ENCODE results near the gene FHL1.

FHL1 gene

DNA sequence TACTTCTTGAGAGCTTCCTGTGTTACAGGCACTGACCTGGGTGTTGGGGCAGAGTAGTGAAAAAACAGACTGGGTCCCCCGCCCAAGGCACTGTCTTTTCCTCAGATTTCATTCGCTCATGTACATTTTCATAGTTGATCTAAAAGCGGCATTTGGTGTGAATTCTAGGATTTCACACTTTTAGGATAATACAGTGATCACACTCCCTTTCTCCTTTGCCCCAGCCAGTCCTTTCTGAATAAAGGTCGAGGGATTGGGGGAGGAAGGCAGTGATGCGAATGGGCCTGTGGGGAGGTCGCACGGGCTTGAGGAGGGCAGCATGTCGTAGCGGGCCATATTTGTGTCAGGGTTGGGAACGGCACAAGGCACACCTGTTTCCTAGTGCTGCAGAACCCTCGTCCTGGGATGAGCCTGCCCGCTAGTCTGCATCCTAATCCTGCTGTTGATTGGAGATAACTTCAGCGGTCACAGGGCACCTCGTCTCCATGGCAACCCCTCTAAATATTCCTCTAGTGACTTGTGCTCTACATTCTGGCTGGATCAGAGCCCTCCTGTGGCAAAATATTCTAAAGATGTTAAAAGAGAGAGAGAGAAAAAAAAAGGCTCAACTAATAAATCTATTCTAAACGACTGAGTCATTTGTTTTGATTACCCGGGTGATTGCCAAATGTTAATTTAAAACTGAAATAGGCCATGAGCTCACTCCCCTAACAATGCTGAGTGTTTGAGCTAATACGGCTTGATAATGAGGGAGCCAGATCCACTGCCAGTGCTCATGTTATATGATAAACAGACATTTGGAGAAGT lies 21.8 kb downstream of the FHL1 start:
- peak; percentile 90 to 97 (median 96) for DNase-seq
- Histone ChIP-seq H3K36me3 (ENCODE audit: control insufficient read depth in 4 of 4, insufficient read depth in 4 of 4, low read length in 3 of 4) (peaks cover 0 to 2% (median 0%) of the 10 kb centered on the region in 4 experiments), H3K27ac (ENCODE audit: insufficient read depth in 1 of 2, low read depth in 1 of 2, low read length in 2 of 2, poor library complexity in 1 of 2, severe bottlenecking in 2 of 2) (peak overlapping the region; percentile 70 to 81), H3K9me3 (ENCODE audit: control extremely low read depth in 1 of 5, control insufficient read depth in 4 of 5, insufficient read depth in 2 of 5, low read depth in 1 of 5, low read length in 4 of 5) (no peaks in the 10 kb centered on the region), H3K27me3 (replicated peaks in 2 of 5; ENCODE audit: control insufficient read depth in 4 of 5, insufficient read depth in 5 of 5, low read length in 4 of 5) (no peaks in the 10 kb centered on the region), H3K4me3 (ENCODE audit: control insufficient read depth in 1 of 7, extremely low read depth in 1 of 7, insufficient read depth in 4 of 7, low read depth in 2 of 7, low read length in 6 of 7) (peak overlapping the region in 1 of 7 experiments; percentile 23), H3K4me1 (ENCODE audit: control extremely low read depth in 1 of 4, control insufficient read depth in 4 of 4, insufficient read depth in 4 of 4, low read length in 3 of 4) (peaks cover 0 to 25% (median 14%) of the 10 kb centered on the region in 4 experiments)
- ChIA-PET POLR2A (no interaction called here), CTCF (interaction anchor here (1.1 to 3.2 kb wide), 5 partner anchors 34 to 141 kb away, joined by 4 to 12 read pairs (median 7); no protein-coding TSS in a partner anchor)
- 52% methylated on average over 15 of the region's 17 CpGs for WGBS (ENCODE audit: insufficient coverage)

DNA sequence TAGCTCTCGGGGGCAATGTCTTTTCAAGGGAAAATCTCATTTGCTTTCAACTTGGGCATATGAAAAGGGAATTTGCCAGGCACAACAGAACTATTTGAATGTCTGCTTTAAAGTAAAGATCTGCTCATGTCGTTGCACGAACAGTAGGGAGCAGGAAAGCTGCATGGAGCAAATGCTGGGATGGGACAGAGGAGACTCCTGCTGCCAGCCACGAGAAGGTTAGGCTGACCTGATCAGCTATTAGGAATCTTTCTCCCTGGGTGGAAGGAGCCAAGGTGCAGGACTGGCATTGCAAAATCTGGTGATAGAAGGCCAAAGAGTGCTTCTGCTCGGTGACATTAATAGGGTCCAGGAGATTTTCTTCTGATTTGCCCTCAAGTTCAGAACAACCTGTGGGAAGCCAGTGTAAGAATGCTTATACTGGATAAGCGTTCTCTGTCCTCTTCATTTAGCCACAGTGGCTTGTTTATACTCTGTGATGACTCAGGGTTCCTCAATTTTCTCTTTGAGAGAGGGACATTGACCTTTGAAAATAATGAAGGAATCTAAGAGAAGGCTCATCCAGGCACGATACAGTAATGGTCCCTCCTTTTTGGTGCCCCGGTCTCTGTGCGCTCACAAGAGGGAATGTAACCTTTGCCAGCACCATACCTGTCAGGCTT lies 22.9 kb downstream of the FHL1 start:
- Histone ChIP-seq H3K36me3 (ENCODE audit: control insufficient read depth in 4 of 4, insufficient read depth in 4 of 4, low read length in 3 of 4) (peaks cover 0 to 2% (median 0%) of the 10 kb centered on the region in 4 experiments), H3K27me3 (replicated peaks in 2 of 5; ENCODE audit: control insufficient read depth in 4 of 5, insufficient read depth in 5 of 5, low read length in 4 of 5) (no peaks in the 10 kb centered on the region), H3K4me3 (ENCODE audit: control insufficient read depth in 1 of 7, extremely low read depth in 1 of 7, insufficient read depth in 4 of 7, low read depth in 2 of 7, low read length in 6 of 7) (peak overlapping the region in 1 of 7 experiments; percentile 23), H3K27ac (ENCODE audit: insufficient read depth in 1 of 2, low read depth in 1 of 2, low read length in 2 of 2, poor library complexity in 1 of 2, severe bottlenecking in 2 of 2) (peak overlapping the region; percentile 62 to 81), H3K9me3 (ENCODE audit: control extremely low read depth in 1 of 5, control insufficient read depth in 4 of 5, insufficient read depth in 2 of 5, low read depth in 1 of 5, low read length in 4 of 5) (no peaks in the 10 kb centered on the region), H3K4me1 (ENCODE audit: control extremely low read depth in 1 of 4, control insufficient read depth in 4 of 4, insufficient read depth in 4 of 4, low read length in 3 of 4) (peaks cover 0 to 25% (median 14%) of the 10 kb centered on the region in 4 experiments)
- ChIA-PET POLR2A (no interaction called here), CTCF (interaction anchor here (1.1 to 3.2 kb wide), 5 partner anchors 12 to 40 kb away, joined by 3 to 12 read pairs (median 4); no protein-coding TSS in a partner anchor)
- 81% methylated on average over 8 of the region's 9 CpGs for WGBS (ENCODE audit: insufficient coverage)
- no peak for DNase-seq

DNA sequence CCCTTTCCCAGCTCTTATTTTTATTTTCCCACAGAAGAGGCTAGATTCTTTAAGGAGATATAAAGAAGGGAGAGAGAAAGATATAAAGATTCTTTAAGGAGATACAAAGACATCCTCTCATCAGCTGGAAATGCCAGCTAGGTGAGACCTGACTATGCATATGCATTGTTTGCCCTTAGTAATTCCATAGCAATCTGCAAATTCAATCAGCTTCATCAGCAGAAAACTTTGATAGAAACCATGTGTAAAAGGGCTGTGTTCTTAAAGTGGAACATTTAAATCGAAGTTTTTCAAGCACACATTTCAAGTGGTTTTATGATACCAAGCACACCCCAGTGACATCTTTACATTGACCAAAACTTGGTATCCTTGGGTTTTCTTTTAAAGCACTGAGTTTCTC lies 24.1 kb downstream of the FHL1 start:
- WGBS (ENCODE audit: insufficient coverage) = no CpG with 5 or more reads among the region's 1 CpG
- H3K4me3 ChIP-seq (ENCODE audit: control insufficient read depth in 1 of 7, extremely low read depth in 1 of 7, insufficient read depth in 4 of 7, low read depth in 2 of 7, low read length in 6 of 7) = no peak overlapping the region
- H3K36me3 ChIP-seq (ENCODE audit: control insufficient read depth in 4 of 4, insufficient read depth in 4 of 4, low read length in 3 of 4) = peaks cover 0 to 5% (median 0%) of the 10 kb centered on the region in 4 experiments
- DNase-seq = no peak
- ChIA-PET POLR2A (no interaction called here), CTCF (interaction anchor here (1.1 to 3.2 kb wide), 3 partner anchors 11 to 38 kb away, joined by 3 to 12 read pairs (median 4); no protein-coding TSS in a partner anchor)
- no peaks in the 10 kb centered on the region for H3K27me3 ChIP-seq (replicated peaks in 2 of 5; ENCODE audit: control insufficient read depth in 4 of 5, insufficient read depth in 5 of 5, low read length in 4 of 5)
- H3K4me1 ChIP-seq (ENCODE audit: control extremely low read depth in 1 of 4, control insufficient read depth in 4 of 4, insufficient read depth in 4 of 4, low read length in 3 of 4) = peaks cover 0 to 23% (median 12%) of the 10 kb centered on the region in 4 experiments
- no peaks in the 10 kb centered on the region for H3K9me3 ChIP-seq (ENCODE audit: control extremely low read depth in 1 of 5, control insufficient read depth in 4 of 5, insufficient read depth in 2 of 5, low read depth in 1 of 5, low read length in 4 of 5)
- no peak overlapping the region for H3K27ac ChIP-seq (ENCODE audit: insufficient read depth in 1 of 2, low read depth in 1 of 2, low read length in 2 of 2, poor library complexity in 1 of 2, severe bottlenecking in 2 of 2)

GRCh38 chrX:136176399-136176825 lies 29.1 kb downstream of the FHL1 start:
- ChIA-PET CTCF (no interaction called here), POLR2A (no interaction called here)
- Histone ChIP-seq H3K27ac (ENCODE audit: insufficient read depth in 1 of 2, low read depth in 1 of 2, low read length in 2 of 2, poor library complexity in 1 of 2, severe bottlenecking in 2 of 2) (no peak overlapping the region), H3K4me1 (ENCODE audit: control extremely low read depth in 1 of 4, control insufficient read depth in 4 of 4, insufficient read depth in 4 of 4, low read length in 3 of 4) (no peaks in the 10 kb centered on the region), H3K27me3 (replicated peaks in 2 of 5; ENCODE audit: control insufficient read depth in 4 of 5, insufficient read depth in 5 of 5, low read length in 4 of 5) (no peaks in the 10 kb centered on the region), H3K4me3 (ENCODE audit: control insufficient read depth in 1 of 7, extremely low read depth in 1 of 7, insufficient read depth in 4 of 7, low read depth in 2 of 7, low read length in 6 of 7) (no peak overlapping the region), H3K9me3 (ENCODE audit: control extremely low read depth in 1 of 5, control insufficient read depth in 4 of 5, insufficient read depth in 2 of 5, low read depth in 1 of 5, low read length in 4 of 5) (no peaks in the 10 kb centered on the region), H3K36me3 (ENCODE audit: control insufficient read depth in 4 of 4, insufficient read depth in 4 of 4, low read length in 3 of 4) (peaks cover 0 to 6% (median under 1%) of the 10 kb centered on the region in 4 experiments)
- WGBS (ENCODE audit: insufficient coverage) = 100% methylated on average over 1 of the region's 2 CpGs
- DNase-seq = no peak

GRCh38 chrX:136179133-136179532 lies 31.8 kb downstream of the FHL1 start:
- Histone ChIP-seq H3K27me3 (replicated peaks in 2 of 5; ENCODE audit: control insufficient read depth in 4 of 5, insufficient read depth in 5 of 5, low read length in 4 of 5) (no peaks in the 10 kb centered on the region), H3K9me3 (ENCODE audit: control extremely low read depth in 1 of 5, control insufficient read depth in 4 of 5, insufficient read depth in 2 of 5, low read depth in 1 of 5, low read length in 4 of 5) (no peaks in the 10 kb centered on the region), H3K4me1 (ENCODE audit: control extremely low read depth in 1 of 4, control insufficient read depth in 4 of 4, insufficient read depth in 4 of 4, low read length in 3 of 4) (no peaks in the 10 kb centered on the region), H3K27ac (ENCODE audit: insufficient read depth in 1 of 2, low read depth in 1 of 2, low read length in 2 of 2, poor library complexity in 1 of 2, severe bottlenecking in 2 of 2) (no peak overlapping the region), H3K36me3 (ENCODE audit: control insufficient read depth in 4 of 4, insufficient read depth in 4 of 4, low read length in 3 of 4) (peaks cover 0 to 4% (median under 1%) of the 10 kb centered on the region in 4 experiments), H3K4me3 (ENCODE audit: control insufficient read depth in 1 of 7, extremely low read depth in 1 of 7, insufficient read depth in 4 of 7, low read depth in 2 of 7, low read length in 6 of 7) (no peak overlapping the region)
- POLR2A ChIA-PET = no interaction called here
- CTCF ChIA-PET = no interaction called here
- 100% methylated on average over 1 of the region's 4 CpGs for WGBS (ENCODE audit: insufficient coverage)
- no peak for DNase-seq

- CTCF ChIA-PET = interaction anchor here (1.4 kb wide), 1 partner anchor 11 kb away, joined by 3 read pairs; no protein-coding TSS in a partner anchor
- DNase-seq = no peak
- H3K4me3 ChIP-seq (ENCODE audit: control insufficient read depth in 1 of 7, extremely low read depth in 1 of 7, insufficient read depth in 4 of 7, low read depth in 2 of 7, low read length in 6 of 7) = no peak overlapping the region
- no peak overlapping the region for H3K27ac ChIP-seq (ENCODE audit: insufficient read depth in 1 of 2, low read depth in 1 of 2, low read length in 2 of 2, poor library complexity in 1 of 2, severe bottlenecking in 2 of 2)
- no peaks in the 10 kb centered on the region for H3K9me3 ChIP-seq (ENCODE audit: control extremely low read depth in 1 of 5, control insufficient read depth in 4 of 5, insufficient read depth in 2 of 5, low read depth in 1 of 5, low read length in 4 of 5)
- H3K36me3 ChIP-seq (ENCODE audit: control insufficient read depth in 4 of 4, insufficient read depth in 4 of 4, low read length in 3 of 4) = peaks cover 0 to 2% (median 0%) of the 10 kb centered on the region in 4 experiments
- POLR2A ChIA-PET = no interaction called here
- 75% methylated on average over 1 of the region's 3 CpGs for WGBS (ENCODE audit: insufficient coverage)
- no peaks in the 10 kb centered on the region for H3K27me3 ChIP-seq (replicated peaks in 2 of 5; ENCODE audit: control insufficient read depth in 4 of 5, insufficient read depth in 5 of 5, low read length in 4 of 5)
- peaks cover 0 to 13% (median 3%) of the 10 kb centered on the region in 4 experiments for H3K4me1 ChIP-seq (ENCODE audit: control extremely low read depth in 1 of 4, control insufficient read depth in 4 of 4, insufficient read depth in 4 of 4, low read length in 3 of 4)
These were observed 35.1 kb downstream of the FHL1 start for GRCh38 chrX:136182414-136182813.

All from common myeloid progenitor, CD34-positive (primary cell).